ENCODE measurements around the gene FAT1.

Gene FAT1

GRCh38 chr4:186717556-186717955 is 6.1 kb downstream of the FAT1 start:
- Histone ChIP-seq H4K12ac (ENCODE audit: low read depth, low read length) (no peak overlapping the region), H3K4me1 (ENCODE audit: control insufficient read depth in 1 of 2, insufficient read depth in 2 of 2, low read length in 2 of 2) (peaks cover 0 to 4% of the 10 kb centered on the region in 2 experiments), H3K36me3 (ENCODE audit: control insufficient read depth in 1 of 2, insufficient read depth in 2 of 2, low read length in 2 of 2) (no peaks in the 10 kb centered on the region), H2AK5ac (ENCODE audit: low read length) (no peak overlapping the region), H4K91ac (ENCODE audit: low read depth, low read length) (no peak overlapping the region), H2AFZ (ENCODE audit: insufficient read depth, low read length, poor library complexity) (no peak overlapping the region), H3K79me2 (ENCODE audit: control insufficient read depth, insufficient read depth, low read length, poor library complexity) (peaks cover 27% of the 10 kb centered on the region), H3K27ac (ENCODE audit: low read depth, low read length) (no peak overlapping the region), H2BK5ac (ENCODE audit: low read depth, low read length, poor library complexity) (no peak overlapping the region), H3K9me3 (ENCODE audit: insufficient read depth, low read depth, low read length) (no peaks in the 10 kb centered on the region), H2BK120ac (ENCODE audit: insufficient read depth, low read length, poor library complexity) (no peak overlapping the region), H3K4ac (ENCODE audit: low read depth, low read length) (peak overlapping the region; percentile 93), H3K9ac (ENCODE audit: low read length) (no peak overlapping the region), H3K14ac (ENCODE audit: low read length) (no peak overlapping the region), H3K4me2 (ENCODE audit: low read length) (no peak overlapping the region), H4K8ac (ENCODE audit: low read depth, low read length) (peak overlapping the region; percentile 2), H2BK12ac (ENCODE audit: low read length) (no peak overlapping the region), H3K4me3 (ENCODE audit: low read depth, low read length) (no peak overlapping the region), H3K79me1 (ENCODE audit: low read length) (no peaks in the 10 kb centered on the region), H3K27me3 (ENCODE audit: insufficient read depth, low read length) (no peaks in the 10 kb centered on the region), H3K18ac (ENCODE audit: low read length) (no peak overlapping the region), H3K23ac (ENCODE audit: low read length) (no peak overlapping the region)
- DNase-seq: no peak
- no CpG with 5 or more reads among the region's 4 CpGs for WGBS (ENCODE audit: extremely low coverage, insufficient coverage, insufficient read length)

GRCh38 chr4:186715077-186715476 is 8.6 kb downstream of the FAT1 start:
- no peaks in the 10 kb centered on the region for H3K36me3 ChIP-seq (ENCODE audit: control insufficient read depth in 1 of 2, insufficient read depth in 2 of 2, low read length in 2 of 2)
- no peak overlapping the region for H3K4me2 ChIP-seq (ENCODE audit: low read length)
- no peaks in the 10 kb centered on the region for H3K79me1 ChIP-seq (ENCODE audit: low read length)
- H3K23ac ChIP-seq (ENCODE audit: low read length): no peak overlapping the region
- WGBS (ENCODE audit: extremely low coverage, insufficient coverage, insufficient read length): no CpG with 5 or more reads among the region's 5 CpGs
- no peak overlapping the region for H3K18ac ChIP-seq (ENCODE audit: low read length)
- H4K12ac ChIP-seq (ENCODE audit: low read depth, low read length): no peak overlapping the region
- peaks cover 25% of the 10 kb centered on the region for H3K79me2 ChIP-seq (ENCODE audit: control insufficient read depth, insufficient read depth, low read length, poor library complexity)
- H4K91ac ChIP-seq (ENCODE audit: low read depth, low read length): no peak overlapping the region
- no peak overlapping the region for H2AK5ac ChIP-seq (ENCODE audit: low read length)
- H2BK5ac ChIP-seq (ENCODE audit: low read depth, low read length, poor library complexity): no peak overlapping the region
- no peak overlapping the region for H3K27ac ChIP-seq (ENCODE audit: low read depth, low read length)
- no peaks in the 10 kb centered on the region for H3K9me3 ChIP-seq (ENCODE audit: insufficient read depth, low read depth, low read length)
- no peak overlapping the region for H3K4me3 ChIP-seq (ENCODE audit: low read depth, low read length)
- no peaks in the 10 kb centered on the region for H3K27me3 ChIP-seq (ENCODE audit: insufficient read depth, low read length)
- H2AFZ ChIP-seq (ENCODE audit: insufficient read depth, low read length, poor library complexity): no peak overlapping the region
- H4K8ac ChIP-seq (ENCODE audit: low read depth, low read length): no peak overlapping the region
- H3K14ac ChIP-seq (ENCODE audit: low read length): no peak overlapping the region
- no peak overlapping the region for H2BK120ac ChIP-seq (ENCODE audit: insufficient read depth, low read length, poor library complexity)
- no peak overlapping the region for H3K9ac ChIP-seq (ENCODE audit: low read length)
- peaks cover 0 to 4% of the 10 kb centered on the region in 2 experiments for H3K4me1 ChIP-seq (ENCODE audit: control insufficient read depth in 1 of 2, insufficient read depth in 2 of 2, low read length in 2 of 2)
- H2BK12ac ChIP-seq (ENCODE audit: low read length): no peak overlapping the region
- DNase-seq: no peak
- H3K4ac ChIP-seq (ENCODE audit: low read depth, low read length): no peak overlapping the region

GRCh38 chr4:186714006-186714675 is 9.5 kb downstream of the FAT1 start:
- Histone ChIP-seq H2BK12ac (ENCODE audit: low read length) (no peak overlapping the region), H3K18ac (ENCODE audit: low read length) (peak overlapping the region; percentile 84), H3K36me3 (ENCODE audit: control insufficient read depth in 1 of 2, insufficient read depth in 2 of 2, low read length in 2 of 2) (peaks cover under 1 to 3% of the 10 kb centered on the region in 2 experiments), H2AFZ (ENCODE audit: insufficient read depth, low read length, poor library complexity) (no peak overlapping the region), H4K8ac (ENCODE audit: low read depth, low read length) (no peak overlapping the region), H3K4me3 (ENCODE audit: low read depth, low read length) (no peak overlapping the region), H3K9ac (ENCODE audit: low read length) (no peak overlapping the region), H3K4me2 (ENCODE audit: low read length) (no peak overlapping the region), H4K91ac (ENCODE audit: low read depth, low read length) (no peak overlapping the region), H4K12ac (ENCODE audit: low read depth, low read length) (no peak overlapping the region), H3K4me1 (ENCODE audit: control insufficient read depth in 1 of 2, insufficient read depth in 2 of 2, low read length in 2 of 2) (peaks cover 0 to 4% of the 10 kb centered on the region in 2 experiments), H3K27me3 (ENCODE audit: insufficient read depth, low read length) (no peaks in the 10 kb centered on the region), H2BK5ac (ENCODE audit: low read depth, low read length, poor library complexity) (peak overlapping the region; percentile 9), H3K14ac (ENCODE audit: low read length) (no peak overlapping the region), H3K23ac (ENCODE audit: low read length) (no peak overlapping the region), H3K27ac (ENCODE audit: low read depth, low read length) (no peak overlapping the region), H2BK120ac (ENCODE audit: insufficient read depth, low read length, poor library complexity) (no peak overlapping the region), H3K79me1 (ENCODE audit: low read length) (no peaks in the 10 kb centered on the region), H3K79me2 (ENCODE audit: control insufficient read depth, insufficient read depth, low read length, poor library complexity) (peaks cover 25% of the 10 kb centered on the region), H3K9me3 (ENCODE audit: insufficient read depth, low read depth, low read length) (no peaks in the 10 kb centered on the region), H3K4ac (ENCODE audit: low read depth, low read length) (peak overlapping the region; percentile 97), H2AK5ac (ENCODE audit: low read length) (no peak overlapping the region)
- no peak for DNase-seq
- WGBS (ENCODE audit: extremely low coverage, insufficient coverage, insufficient read length): no CpG with 5 or more reads among the region's 16 CpGs

GRCh38 chr4:186712690-186713089 is 11.0 kb downstream of the FAT1 start:
- no peak overlapping the region for H2BK12ac ChIP-seq (ENCODE audit: low read length)
- no peak overlapping the region for H3K9ac ChIP-seq (ENCODE audit: low read length)
- no CpG with 5 or more reads among the region's 7 CpGs for WGBS (ENCODE audit: extremely low coverage, insufficient coverage, insufficient read length)
- H2BK120ac ChIP-seq (ENCODE audit: insufficient read depth, low read length, poor library complexity): no peak overlapping the region
- no peak overlapping the region for H4K91ac ChIP-seq (ENCODE audit: low read depth, low read length)
- H4K8ac ChIP-seq (ENCODE audit: low read depth, low read length): no peak overlapping the region
- peaks cover 10 to 17% of the 10 kb centered on the region in 2 experiments for H3K36me3 ChIP-seq (ENCODE audit: control insufficient read depth in 1 of 2, insufficient read depth in 2 of 2, low read length in 2 of 2)
- no peaks in the 10 kb centered on the region for H3K27me3 ChIP-seq (ENCODE audit: insufficient read depth, low read length)
- H3K14ac ChIP-seq (ENCODE audit: low read length): no peak overlapping the region
- H3K4me1 ChIP-seq (ENCODE audit: control insufficient read depth in 1 of 2, insufficient read depth in 2 of 2, low read length in 2 of 2): peaks cover 0 to 4% of the 10 kb centered on the region in 2 experiments
- H2BK5ac ChIP-seq (ENCODE audit: low read depth, low read length, poor library complexity): no peak overlapping the region
- no peak overlapping the region for H3K4me3 ChIP-seq (ENCODE audit: low read depth, low read length)
- no peak overlapping the region for H2AFZ ChIP-seq (ENCODE audit: insufficient read depth, low read length, poor library complexity)
- no peak overlapping the region for H4K12ac ChIP-seq (ENCODE audit: low read depth, low read length)
- peak; percentile 64 to 80 for DNase-seq
- H3K9me3 ChIP-seq (ENCODE audit: insufficient read depth, low read depth, low read length): no peaks in the 10 kb centered on the region
- peaks cover 22% of the 10 kb centered on the region for H3K79me2 ChIP-seq (ENCODE audit: control insufficient read depth, insufficient read depth, low read length, poor library complexity)
- no peak overlapping the region for H3K18ac ChIP-seq (ENCODE audit: low read length)
- no peaks in the 10 kb centered on the region for H3K79me1 ChIP-seq (ENCODE audit: low read length)
- no peak overlapping the region for H2AK5ac ChIP-seq (ENCODE audit: low read length)
- peak overlapping the region; percentile 84 for H3K4ac ChIP-seq (ENCODE audit: low read depth, low read length)
- no peak overlapping the region for H3K23ac ChIP-seq (ENCODE audit: low read length)
- H3K4me2 ChIP-seq (ENCODE audit: low read length): no peak overlapping the region
- no peak overlapping the region for H3K27ac ChIP-seq (ENCODE audit: low read depth, low read length)
